H1 (cell line): Measurements from ENCODE around the gene STH. TPM values are rescaled to one million over a fixed set of nuclear protein-coding genes. Genes with fewer than 3 reads are reported as not detected.
A peak's percentile ranks its signal among the peaks of the same experiment; 100 is the strongest.

Experiments
- CTCF ChIA-PET: fragments of 300-600 bp; sonication (Branson Sonifier 250); formaldehyde crosslinking; loops from one replicate; lab custom pipeline; 2021; ENCODE audit not compliant: partially characterized antibody; lab: Charles Lee
- POLR2A ChIA-PET: fragments of 300-600 bp; sonication (Branson Sonifier 250); formaldehyde crosslinking; loops from one replicate; lab custom pipeline; 2021; ENCODE audit warnings: inconsistent platforms; ENCODE audit not compliant: partially characterized antibody; lab: Charles Lee
- DNase-seq, 2 experiments: peaks; one replicate each; pipeline versions ENCODE4 v3.0.0 to v3.0.0-alpha.2; 2010 to 2022; ENCODE audit warnings: low spot score in 2 of 2, low read depth in 1 of 2, mixed read lengths in 1 of 2
- FAIRE-seq: peaks from 2 replicates; lab custom pipeline; 2011; peaks lifted over from hg19 to GRCh38; lab: Jason Lieb, UNC
- H2AFZ ChIP-seq: 2 replicates; pipeline ENCODE4 v1.8.1; 2012; ENCODE audit warnings: low read length, inconsistent platforms
- H2AK5ac ChIP-seq: 2 replicates; pipeline ENCODE4 v1.6.1; 2013; ENCODE audit warnings: low read depth, low read length
- H2BK120ac ChIP-seq: replicated peaks from 2 replicates; pipeline ENCODE3; 2013; ENCODE audit warnings: low read depth, low read length, inconsistent platforms
- H2BK12ac ChIP-seq: 2 replicates; pipeline ENCODE4 v1.6.1; 2013; ENCODE audit warnings: low read depth, low read length
- H2BK15ac ChIP-seq: 2 replicates; pipeline ENCODE4 v1.6.1; 2013; ENCODE audit warnings: low read length
- H2BK20ac ChIP-seq: 2 replicates; pipeline ENCODE4 v1.6.1; 2013; ENCODE audit warnings: low read length
- H2BK5ac ChIP-seq: 2 replicates; pipeline ENCODE4 v1.6.1; 2013; ENCODE audit warnings: low read depth, low read length
- H3K14ac ChIP-seq: 2 replicates; pipeline ENCODE4 v1.6.1; 2013; ENCODE audit warnings: inconsistent platforms; ENCODE audit not compliant: insufficient read length
- H3K18ac ChIP-seq: 2 replicates; pipeline ENCODE4 v1.6.1; 2013; ENCODE audit warnings: low read length; ENCODE audit errors: extremely low read depth
- H3K23ac ChIP-seq: 2 replicates; pipeline ENCODE4 v1.6.1; 2013; ENCODE audit warnings: inconsistent platforms; ENCODE audit not compliant: insufficient read length
- H3K23me2 ChIP-seq: 2 replicates; pipeline ENCODE4 v1.6.1; 2013; ENCODE audit warnings: low read depth, low read length
- H3K27ac ChIP-seq: 2 replicates; pipeline ENCODE4 v1.6.1; 2011; ENCODE audit warnings: low read depth, low read length, inconsistent platforms
- H3K27me3 ChIP-seq, 4 experiments: replicated peaks in 1 of 4; 1 replicate in 1 of 4; 2 replicates in 3 of 4; pipeline versions ENCODE4 v1.6.1 to v1.8.1; 2011 to 2013; ENCODE audit warnings: low read length in 3 of 4, mild to moderate bottlenecking in 3 of 4, inconsistent platforms in 2 of 4, mixed read lengths in 2 of 4, moderate library complexity in 1 of 4; ENCODE audit not compliant: control insufficient read depth in 3 of 4, insufficient read depth in 3 of 4; ENCODE audit errors: extremely low read depth in 1 of 4
- H3K36me3 ChIP-seq, 4 experiments: 2 replicates each; pipeline versions ENCODE4 v1.6.1 to v1.8.1; 2011 to 2013; ENCODE audit warnings: mild to moderate bottlenecking in 4 of 4, low read length in 3 of 4, moderate library complexity in 2 of 4, control low read depth in 1 of 4, inconsistent platforms in 1 of 4; ENCODE audit not compliant: insufficient read depth in 4 of 4, control insufficient read depth in 2 of 4
- H3K4ac ChIP-seq: replicated peaks from 2 replicates; pipeline ENCODE3; 2013; ENCODE audit warnings: low read length, low read depth, mixed read lengths, inconsistent platforms; ENCODE audit not compliant: insufficient read length
- H3K4me1 ChIP-seq, 4 experiments: replicated peaks in 1 of 4; 1 replicate in 1 of 4; 2 replicates in 3 of 4; pipeline versions ENCODE4 v1.6.1 to v1.8.1; 2011 to 2013; ENCODE audit warnings: low read length in 3 of 4, inconsistent platforms in 2 of 4, mixed read lengths in 1 of 4; ENCODE audit not compliant: insufficient read depth in 4 of 4, control insufficient read depth in 3 of 4
- H3K4me2 ChIP-seq, 2 experiments: 2 replicates each; pipeline versions ENCODE4 v1.6.1 to v1.8.1; 2011 to 2013; ENCODE audit warnings: low read depth in 2 of 2, low read length in 2 of 2, control low read depth in 1 of 2, inconsistent platforms in 1 of 2, mild to moderate bottlenecking in 1 of 2; ENCODE audit not compliant: insufficient read depth in 1 of 2
- H3K4me3 ChIP-seq, 4 experiments: fragments of 200-600, 300-600 bp in 1 of 4; sonication (generic), shearing (Covaris generic), sonication (Bioruptor Twin) in 1 of 4; 2 replicates each; pipeline versions ENCODE4 v1.5.1 to v1.8.1; 2011 to 2016; ENCODE audit warnings: low read length in 4 of 4, low read depth in 3 of 4, control low read depth in 2 of 4, inconsistent platforms in 2 of 4, mild to moderate bottlenecking in 2 of 4, mixed read lengths in 1 of 4, moderate library complexity in 1 of 4; ENCODE audit not compliant: insufficient read depth in 2 of 4; ENCODE audit errors: extremely low read depth in 1 of 4
- H3K56ac ChIP-seq: replicated peaks from 2 replicates; pipeline ENCODE3; 2013; ENCODE audit warnings: low read depth, mild to moderate bottlenecking, mixed read lengths, low read length, inconsistent platforms; ENCODE audit not compliant: insufficient read length
- H3K79me1 ChIP-seq: 2 replicates; pipeline ENCODE4 v1.6.1; 2013; ENCODE audit warnings: low read depth, low read length, control low read depth
- H3K79me2 ChIP-seq, 2 experiments: 2 replicates each; pipeline versions ENCODE4 v1.6.1 to v1.8.1; 2012 to 2013; ENCODE audit warnings: low read length in 2 of 2, mild to moderate bottlenecking in 2 of 2, inconsistent platforms in 1 of 2; ENCODE audit not compliant: insufficient read depth in 2 of 2, control insufficient read depth in 1 of 2
- H3K9ac ChIP-seq, 4 experiments: replicated peaks in 1 of 4; 1 replicate in 1 of 4; 2 replicates in 3 of 4; pipeline versions ENCODE4 v1.6.1 to v1.8.1; 2011 to 2013; ENCODE audit warnings: low read depth in 3 of 4, low read length in 3 of 4, control low read depth in 2 of 4, mild to moderate bottlenecking in 2 of 4, moderate library complexity in 2 of 4, inconsistent platforms in 1 of 4; ENCODE audit errors: extremely low read depth in 1 of 4
- H3K9me3 ChIP-seq, 2 experiments: 2 replicates each; pipeline versions ENCODE4 v1.6.1 to v1.8.1; 2012 to 2013; ENCODE audit warnings: mild to moderate bottlenecking in 2 of 2, moderate library complexity in 2 of 2, control low read depth in 1 of 2, inconsistent platforms in 1 of 2, low read depth in 1 of 2, low read length in 1 of 2, mixed read lengths in 1 of 2; ENCODE audit not compliant: insufficient read depth in 2 of 2
- H4K20me1 ChIP-seq, 2 experiments: replicated peaks in 1 of 2; 2 replicates each; pipeline versions ENCODE3 to v1.8.1; 2011 to 2013; ENCODE audit warnings: inconsistent platforms in 2 of 2, low read length in 2 of 2, mild to moderate bottlenecking in 1 of 2; ENCODE audit not compliant: insufficient read depth in 2 of 2, control insufficient read depth in 1 of 2
- H4K5ac ChIP-seq: 2 replicates; pipeline ENCODE4 v1.6.1; 2013; ENCODE audit warnings: low read length, low read depth, mixed read lengths, inconsistent platforms; ENCODE audit not compliant: insufficient read length
- H4K8ac ChIP-seq: 2 replicates; pipeline ENCODE4 v1.8.0; 2013; ENCODE audit warnings: mild to moderate bottlenecking, moderate library complexity, low read length, inconsistent platforms; ENCODE audit not compliant: insufficient read depth; ENCODE audit errors: extremely low read depth
- H4K91ac ChIP-seq: replicated peaks from 2 replicates; pipeline ENCODE3; 2013; ENCODE audit warnings: low read length, mixed read lengths, inconsistent platforms; ENCODE audit not compliant: insufficient read length
- ASH2L ChIP-seq: fragments of 200-600, 300-600 bp; sonication (generic); IDR thresholded peaks from one replicate; pipeline ENCODE4 v1.7.1; 2017; ENCODE audit warnings: low read length
- CEBPB ChIP-seq: IDR thresholded peaks from 2 replicates; pipeline ENCODE4 v1.6.1; 2012; ENCODE audit warnings: low read depth, low read length
- MAFK ChIP-seq: IDR thresholded peaks from 2 replicates; pipeline ENCODE4 v1.6.1; 2012; ENCODE audit warnings: low read depth, mild to moderate bottlenecking, improper control_type of control experiment, low read length
- NANOG ChIP-seq: IDR thresholded peaks from 2 replicates; pipeline ENCODE4 v1.6.1; 2011; ENCODE audit warnings: low read length, low read depth, mild to moderate bottlenecking, inconsistent platforms; ENCODE audit not compliant: insufficient read depth, poor library complexity, severe bottlenecking
- NRF1 ChIP-seq: IDR thresholded peaks from 2 replicates; pipeline ENCODE4 v1.6.1; 2011; ENCODE audit warnings: mild to moderate bottlenecking, low read depth, low read length, improper control_type of control experiment
- RAD21 ChIP-seq, 2 experiments: IDR thresholded peaks in 1 of 2; conservative IDR thresholded peaks in 1 of 2; 2 replicates each; pipeline ENCODE4 v1.6.1; 2011; ENCODE audit warnings: low read depth in 2 of 2, low read length in 2 of 2, improper control_type of control experiment in 1 of 2, inconsistent platforms in 1 of 2, mild to moderate bottlenecking in 1 of 2, moderate library complexity in 1 of 2
- YY1 ChIP-seq: IDR thresholded peaks from 2 replicates; pipeline ENCODE4 v1.6.1; 2011; ENCODE audit warnings: low read depth, mild to moderate bottlenecking, low read length
- WGBS, 2 experiments: shearing (Covaris generic) in 1 of 2; methylation state at CpG; one replicate each; pipeline versions ENCODE4 v1.1.6 to v1.1.7; 2013 to 2015; ENCODE audit warnings: low lambda C conversion rate in 2 of 2, mixed read lengths in 2 of 2, inconsistent platforms in 1 of 2, low coverage in 1 of 2, missing lambda C conversion rate in 1 of 2; ENCODE audit not compliant: insufficient replicate concordance in 2 of 2, insufficient coverage in 1 of 2, insufficient read length in 1 of 2; ENCODE audit errors: extremely low coverage in 1 of 2, missing lambda C conversion rate in 1 of 2; 5-methylcytosine and 5-hydroxymethylcytosine counted together
- polyA plus RNA-seq, 7 experiments: library from polyadenylated mRNA; depleted of rRNA in 3 of 7; stranded (reverse) in 5 of 7; unstranded in 2 of 7; fragments of >200 nt in 5 of 7; fragments of 200-250 nt in 2 of 7; gene quantifications; 1 replicate in 5 of 7; 2 replicates in 1 of 7; 4 replicates in 1 of 7; pipeline versions ENCODE4 v1.2.1 to v1.2.3, GENCODE V29; 2011 to 2013; ENCODE audit warnings: missing spikeins in 2 of 7, mixed read lengths in 2 of 7
- total RNA-seq: library from RNA; stranded (reverse); fragmentation: NEBNext Ultra II Directional; extraction: Animal tissue kit (Norgen Biotek cat#: 25700); gene quantifications from 2 replicates; pipeline ENCODE4 v1.2.1, GENCODE V29; 2021
- TF ChIP-seq, protein P1 (sequence below), 3 experiments: IDR thresholded peaks; 1 replicate in 2 of 3; 2 replicates in 1 of 3; pipeline versions ENCODE4 v1.5.1 to v1.6.1; 2011; ENCODE audit warnings: low read length in 3 of 3, mild to moderate bottlenecking in 3 of 3, inconsistent platforms in 2 of 3, low read depth in 1 of 3, moderate library complexity in 1 of 3; ENCODE audit not compliant: insufficient read depth in 1 of 3; ENCODE audit errors: control extremely low read depth in 1 of 3

Gene STH
- total and polyA plus RNA-seq, 2 of the 8 experiments (the other 6 are each of a cell fraction or from before 2014, with no cell fraction given): not detected

DNA sequence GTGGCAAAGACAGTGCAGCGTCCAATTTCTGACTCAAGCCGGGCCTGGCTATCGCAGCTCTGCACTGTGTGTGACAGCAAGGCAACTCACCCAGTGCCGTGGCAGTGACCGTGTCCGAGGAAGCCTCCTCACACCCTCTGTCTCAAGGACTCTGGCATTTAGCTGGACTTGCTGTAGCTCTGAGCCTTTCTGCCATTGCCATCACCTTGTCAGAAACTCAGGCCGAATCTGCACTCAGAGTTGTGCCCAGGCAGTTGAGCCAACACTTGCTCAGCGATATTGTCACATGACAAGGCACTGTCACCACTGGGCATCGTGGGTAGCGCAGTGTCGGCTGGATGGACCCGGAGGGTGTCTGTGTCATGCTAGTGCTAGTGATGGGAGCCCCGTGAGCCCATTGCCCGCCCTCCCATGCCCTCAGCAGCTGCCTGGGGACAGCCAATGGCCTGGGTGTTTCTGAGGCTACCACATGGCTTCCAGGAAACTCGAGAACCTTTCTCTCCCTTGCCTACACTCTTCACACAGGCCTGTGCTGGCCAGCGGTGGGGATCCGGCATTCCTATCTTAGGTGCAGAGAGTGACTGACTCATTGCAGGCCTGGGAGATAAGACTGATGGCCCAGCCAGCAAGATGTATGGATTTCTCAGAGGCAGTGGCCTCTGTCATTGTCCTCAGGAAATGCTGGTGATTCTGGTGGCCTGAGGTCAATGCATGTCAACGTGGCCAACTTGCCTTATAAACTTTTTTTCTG, 22.1 kb upstream of the STH start:
- Histone ChIP-seq H4K8ac (peak overlapping the region; percentile 6; the same call in 1 of the 2 replicates), H3K9ac (no peak overlapping the region), H3K56ac (no peak overlapping the region), H3K4me1 (peaks cover 0 to 3% (median 0%) of the 10 kb centered on the region in 4 experiments; a peak in 1 of 7 replicates), H2BK12ac (no peak overlapping the region), H3K14ac (no peak overlapping the region), H3K9me3 (no peaks in the 10 kb centered on the region)
- CTCF ChIA-PET: interaction anchor here (1.2 to 1.8 kb wide), 2 partner anchors 14 to 39 kb away, joined by 3 to 5 read pairs; no protein-coding TSS in a partner anchor
- no peak for DNase-seq
- TF ChIP-seq YY1 (no peak), RAD21 (IDR thresholded peaks at IDR 0.05 in 1 of 2, conservative IDR thresholded peaks at IDR 0.05 in 1 of 2; ENCODE audit: low read depth in 2 of 2, low read length in 2 of 2) (no peak), NRF1 (no peak), NANOG (no peak), ASH2L (no peak), MAFK (no peak), CEBPB (no peak)
- TF ChIP-seq, protein P1, sequence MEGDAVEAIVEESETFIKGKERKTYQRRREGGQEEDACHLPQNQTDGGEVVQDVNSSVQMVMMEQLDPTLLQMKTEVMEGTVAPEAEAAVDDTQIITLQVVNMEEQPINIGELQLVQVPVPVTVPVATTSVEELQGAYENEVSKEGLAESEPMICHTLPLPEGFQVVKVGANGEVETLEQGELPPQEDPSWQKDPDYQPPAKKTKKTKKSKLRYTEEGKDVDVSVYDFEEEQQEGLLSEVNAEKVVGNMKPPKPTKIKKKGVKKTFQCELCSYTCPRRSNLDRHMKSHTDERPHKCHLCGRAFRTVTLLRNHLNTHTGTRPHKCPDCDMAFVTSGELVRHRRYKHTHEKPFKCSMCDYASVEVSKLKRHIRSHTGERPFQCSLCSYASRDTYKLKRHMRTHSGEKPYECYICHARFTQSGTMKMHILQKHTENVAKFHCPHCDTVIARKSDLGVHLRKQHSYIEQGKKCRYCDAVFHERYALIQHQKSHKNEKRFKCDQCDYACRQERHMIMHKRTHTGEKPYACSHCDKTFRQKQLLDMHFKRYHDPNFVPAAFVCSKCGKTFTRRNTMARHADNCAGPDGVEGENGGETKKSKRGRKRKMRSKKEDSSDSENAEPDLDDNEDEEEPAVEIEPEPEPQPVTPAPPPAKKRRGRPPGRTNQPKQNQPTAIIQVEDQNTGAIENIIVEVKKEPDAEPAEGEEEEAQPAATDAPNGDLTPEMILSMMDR (IDR thresholded peaks at IDR 0.05; ENCODE audit: control extremely low read depth in 1 of 3, insufficient read depth in 1 of 3, low read depth in 1 of 3, low read length in 3 of 3): no peak
- TF ChIP-seq, all 59 proteins: peak for 0
- no peak overlapping the region for H2BK15ac ChIP-seq
- no peaks in the 10 kb centered on the region for H3K36me3 ChIP-seq
- H3K79me1 ChIP-seq: no peaks in the 10 kb centered on the region
- no peaks in the 10 kb centered on the region for H3K79me2 ChIP-seq
- H3K4me3 ChIP-seq: no peak overlapping the region
- H3K18ac ChIP-seq: no peak overlapping the region
- no peak overlapping the region for H2BK5ac ChIP-seq
- H2BK120ac ChIP-seq: no peak overlapping the region
- H4K5ac ChIP-seq: no peak overlapping the region
- H2AFZ ChIP-seq: no peak overlapping the region
- H2AK5ac ChIP-seq: no peak overlapping the region
- H3K27ac ChIP-seq: no peak overlapping the region
- H2BK20ac ChIP-seq: no peak overlapping the region
- H3K23ac ChIP-seq: no peak overlapping the region
- H3K23me2 ChIP-seq: no peaks in the 10 kb centered on the region
- POLR2A ChIA-PET: no interaction called here
- no peak for FAIRE-seq
- H4K91ac ChIP-seq: no peak overlapping the region
- WGBS, 2 experiments: 90% methylated on average over 18 of the region's 18 CpGs; no CpG with 5 or more reads in 1 of the 2 experiments
- no peak overlapping the region for H3K4me2 ChIP-seq
- peaks cover 0 to 2% (median 0%) of the 10 kb centered on the region in 4 experiments; a peak in 2 of 7 replicates for H3K27me3 ChIP-seq
- no peaks in the 10 kb centered on the region for H4K20me1 ChIP-seq
- no peak overlapping the region for H3K4ac ChIP-seq
